MM.1S (cell line): ENCODE measurements around the gene TXNDC17.

Experiments used
- EZH2 ChIP-seq: fragments of 300-600 bp; sonication (generic); optimal IDR thresholded peaks from 2 replicates; pipeline ENCODE3; 2017; ENCODE audit warnings: low read depth, mild to moderate bottlenecking, antibody characterized with exemption, low read length, mixed read lengths
- EZH2phosphoT487 ChIP-seq: fragments of 300-600 bp; sonication (generic); IDR thresholded peaks from 2 replicates; pipeline ENCODE4 v1.6.1; 2018; ENCODE audit warnings: antibody characterized with exemption, low read length
- TF ChIP-seq, protein P1 (sequence below): fragments of 300-600 bp; sonication (generic); IDR thresholded peaks from 2 replicates; pipeline ENCODE4 v1.5.1; 2016; ENCODE audit warnings: antibody characterized with exemption, low read length, mixed read lengths

DNA sequence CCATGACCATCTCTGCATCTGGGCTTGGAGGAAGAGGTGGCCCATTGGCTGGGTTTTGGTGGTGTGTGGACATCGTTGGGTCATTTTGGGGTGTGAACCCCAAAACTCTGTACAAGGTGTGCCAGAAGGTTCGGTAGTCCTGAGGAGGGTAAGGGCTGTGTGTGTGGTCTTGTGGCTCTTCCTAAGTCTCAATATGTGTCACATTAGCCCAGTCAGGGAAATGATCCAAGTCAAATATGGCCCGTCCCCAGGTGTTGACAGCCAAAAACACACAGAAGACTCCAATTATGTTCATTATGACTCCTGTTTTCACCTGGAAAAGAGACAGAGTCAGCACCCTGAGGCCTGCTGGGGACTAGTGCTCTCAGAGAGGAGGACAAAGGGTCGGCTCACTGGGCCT lies 45.2 kb downstream of the TXNDC17 start:
- TF ChIP-seq, protein P1, sequence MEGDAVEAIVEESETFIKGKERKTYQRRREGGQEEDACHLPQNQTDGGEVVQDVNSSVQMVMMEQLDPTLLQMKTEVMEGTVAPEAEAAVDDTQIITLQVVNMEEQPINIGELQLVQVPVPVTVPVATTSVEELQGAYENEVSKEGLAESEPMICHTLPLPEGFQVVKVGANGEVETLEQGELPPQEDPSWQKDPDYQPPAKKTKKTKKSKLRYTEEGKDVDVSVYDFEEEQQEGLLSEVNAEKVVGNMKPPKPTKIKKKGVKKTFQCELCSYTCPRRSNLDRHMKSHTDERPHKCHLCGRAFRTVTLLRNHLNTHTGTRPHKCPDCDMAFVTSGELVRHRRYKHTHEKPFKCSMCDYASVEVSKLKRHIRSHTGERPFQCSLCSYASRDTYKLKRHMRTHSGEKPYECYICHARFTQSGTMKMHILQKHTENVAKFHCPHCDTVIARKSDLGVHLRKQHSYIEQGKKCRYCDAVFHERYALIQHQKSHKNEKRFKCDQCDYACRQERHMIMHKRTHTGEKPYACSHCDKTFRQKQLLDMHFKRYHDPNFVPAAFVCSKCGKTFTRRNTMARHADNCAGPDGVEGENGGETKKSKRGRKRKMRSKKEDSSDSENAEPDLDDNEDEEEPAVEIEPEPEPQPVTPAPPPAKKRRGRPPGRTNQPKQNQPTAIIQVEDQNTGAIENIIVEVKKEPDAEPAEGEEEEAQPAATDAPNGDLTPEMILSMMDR = no peak
- TF ChIP-seq EZH2 = no peak
- TF ChIP-seq EZH2phosphoT487 = no peak
